ENCODE measurements around the gene CCR6.
"Not testable (repeated sequence)": the region's sequence is repeated elsewhere in the genome, so short reads cannot be mapped to it uniquely, and the experiment has no call there.

DNA sequence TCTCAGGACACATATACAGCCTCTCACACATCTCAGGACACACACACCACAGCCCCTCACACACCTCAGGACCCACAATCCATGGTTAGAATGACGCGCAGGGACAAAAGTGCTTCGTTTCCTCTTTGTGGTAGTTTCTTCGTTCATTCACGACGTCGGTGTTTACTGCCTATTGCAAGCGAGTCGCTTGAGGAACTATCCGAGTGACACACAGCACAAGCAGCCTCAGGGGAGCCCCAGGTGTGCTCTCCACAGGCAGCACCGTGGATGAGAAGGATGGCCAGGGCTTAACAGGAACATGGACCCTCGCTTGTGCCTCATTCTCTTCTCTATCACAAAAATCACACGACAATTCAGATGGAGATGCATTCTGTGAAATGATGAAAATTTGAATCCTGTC, 47.0 kb downstream of the CCR6 start:
- not testable (repeated sequence) for TF ChIP-seq POLR2A (IDR thresholded peaks at IDR 0.05)
- TF ChIP-seq, protein P1, sequence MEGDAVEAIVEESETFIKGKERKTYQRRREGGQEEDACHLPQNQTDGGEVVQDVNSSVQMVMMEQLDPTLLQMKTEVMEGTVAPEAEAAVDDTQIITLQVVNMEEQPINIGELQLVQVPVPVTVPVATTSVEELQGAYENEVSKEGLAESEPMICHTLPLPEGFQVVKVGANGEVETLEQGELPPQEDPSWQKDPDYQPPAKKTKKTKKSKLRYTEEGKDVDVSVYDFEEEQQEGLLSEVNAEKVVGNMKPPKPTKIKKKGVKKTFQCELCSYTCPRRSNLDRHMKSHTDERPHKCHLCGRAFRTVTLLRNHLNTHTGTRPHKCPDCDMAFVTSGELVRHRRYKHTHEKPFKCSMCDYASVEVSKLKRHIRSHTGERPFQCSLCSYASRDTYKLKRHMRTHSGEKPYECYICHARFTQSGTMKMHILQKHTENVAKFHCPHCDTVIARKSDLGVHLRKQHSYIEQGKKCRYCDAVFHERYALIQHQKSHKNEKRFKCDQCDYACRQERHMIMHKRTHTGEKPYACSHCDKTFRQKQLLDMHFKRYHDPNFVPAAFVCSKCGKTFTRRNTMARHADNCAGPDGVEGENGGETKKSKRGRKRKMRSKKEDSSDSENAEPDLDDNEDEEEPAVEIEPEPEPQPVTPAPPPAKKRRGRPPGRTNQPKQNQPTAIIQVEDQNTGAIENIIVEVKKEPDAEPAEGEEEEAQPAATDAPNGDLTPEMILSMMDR (IDR thresholded peaks at IDR 0.05) = not testable (repeated sequence)
